DMS114 treated with DMSO at 0.1 percent for 48 hours (cell line): ENCODE results near the gene YARS1.

ENCODE experiments used
- DNase-seq: peaks from one replicate; lab custom pipeline; 2025; ENCODE audit not compliant: unreplicated experiment; lab: John Stamatoyannopoulos, UW

The YARS1 gene

GRCh38 chr1:32817159-32817814 lies at the start of gene YARS1, which contains the start of gene S100PBP:
TSS of gene YARS1 (minus strand) at chr1:32817358. CDS start at chr1:32817244, 114 bp downstream.
TSS of gene S100PBP (plus strand) at chr1:32817653. CDS start at chr1:32826100, 8,447 bp downstream.
- DNase-seq: peak; percentile 97

GRCh38 chr1:32865639-32866405 lies 48.7 kb upstream of the YARS1 start:
- DNase-seq: no peak

GRCh38 chr1:32864375-32865019 lies 47.3 kb upstream of the YARS1 start:
- no peak for DNase-seq

GRCh38 chr1:32863881-32864245 lies 46.7 kb upstream of the YARS1 start:
- no peak for DNase-seq

- DNase-seq: no peak
These were observed 46.2 kb upstream of the YARS1 start for GRCh38 chr1:32863218-32863880.

GRCh38 chr1:32861904-32862695 lies 44.9 kb upstream of the YARS1 start:
- no peak for DNase-seq

- no peak for DNase-seq
These were observed 43.4 kb upstream of the YARS1 start for GRCh38 chr1:32860566-32860965.

GRCh38 chr1:32859915-32860314 lies 42.8 kb upstream of the YARS1 start:
- DNase-seq: no peak

- DNase-seq: no peak
These were observed 41.6 kb upstream of the YARS1 start for GRCh38 chr1:32858791-32859190.

- no peak for DNase-seq
These were observed 41.0 kb upstream of the YARS1 start for GRCh38 chr1:32858136-32858535.

- no peak for DNase-seq
These were observed 38.9 kb upstream of the YARS1 start for GRCh38 chr1:32855861-32856617.

- no peak for DNase-seq
These were observed 31.4 kb upstream of the YARS1 start for GRCh38 chr1:32848354-32849063.

- no peak for DNase-seq
These were observed 14.7 kb upstream of the YARS1 start for GRCh38 chr1:32831878-32832277.

GRCh38 chr1:32830092-32830852 lies 13.1 kb upstream of the YARS1 start:
- DNase-seq: no peak

GRCh38 chr1:32828341-32828740 lies 11.2 kb upstream of the YARS1 start:
- peak; percentile 58 for DNase-seq

GRCh38 chr1:32825181-32825580 lies 8.0 kb upstream of the YARS1 start:
- DNase-seq: no peak

- DNase-seq: no peak
These were observed 1.8 kb upstream of the YARS1 start for GRCh38 chr1:32818804-32819541.
